OCI-LY7 (cell line): ENCODE data around the gene NEDD9.

ENCODE experiments used
- EZH2phosphoT487 ChIP-seq: fragments of 200-600 bp; sonication (generic); IDR thresholded peaks from 2 replicates; pipeline ENCODE4 v1.6.1; 2018; ENCODE audit warnings: low read depth, borderline replicate concordance, mild to moderate bottlenecking, mixed run types, antibody characterized with exemption, low read length, moderate library complexity, mixed read lengths
- TF ChIP-seq, protein P1 (sequence below): fragments of 200-600 bp; sonication (generic); conservative IDR thresholded peaks from 2 replicates; pipeline ENCODE4 v1.5.1; 2014; ENCODE audit warnings: mild to moderate bottlenecking, antibody characterized with exemption, low read length, moderate library complexity, mixed read lengths

DNA sequence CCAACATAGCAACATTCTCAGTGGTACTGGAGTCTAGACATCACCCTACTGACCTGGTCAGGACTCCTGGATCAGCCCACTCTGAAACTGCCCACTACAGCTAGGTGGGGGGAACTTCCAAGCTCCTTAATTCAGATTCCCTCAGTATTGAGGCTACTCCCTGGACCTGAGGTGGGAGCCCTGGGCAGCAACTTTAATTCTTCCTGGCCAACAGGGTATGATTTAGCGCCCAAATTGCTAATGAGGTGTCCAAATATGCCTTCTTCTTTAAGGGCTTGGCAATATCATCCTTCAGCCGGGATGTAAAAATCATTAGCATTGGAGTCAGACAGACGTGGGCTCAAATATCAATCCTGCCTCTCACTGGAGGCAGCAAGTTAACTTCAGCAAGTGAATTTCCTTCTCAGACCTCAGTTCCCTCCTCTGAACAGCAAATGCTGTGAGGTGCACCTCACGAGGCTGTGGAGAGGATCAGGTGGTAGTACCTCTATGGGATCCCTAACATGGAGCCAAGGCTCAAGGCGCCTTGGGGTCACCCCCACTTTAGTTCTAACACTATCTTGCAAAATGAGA lies 27.6 kb downstream of the NEDD9 start:
- TF ChIP-seq, protein P1, sequence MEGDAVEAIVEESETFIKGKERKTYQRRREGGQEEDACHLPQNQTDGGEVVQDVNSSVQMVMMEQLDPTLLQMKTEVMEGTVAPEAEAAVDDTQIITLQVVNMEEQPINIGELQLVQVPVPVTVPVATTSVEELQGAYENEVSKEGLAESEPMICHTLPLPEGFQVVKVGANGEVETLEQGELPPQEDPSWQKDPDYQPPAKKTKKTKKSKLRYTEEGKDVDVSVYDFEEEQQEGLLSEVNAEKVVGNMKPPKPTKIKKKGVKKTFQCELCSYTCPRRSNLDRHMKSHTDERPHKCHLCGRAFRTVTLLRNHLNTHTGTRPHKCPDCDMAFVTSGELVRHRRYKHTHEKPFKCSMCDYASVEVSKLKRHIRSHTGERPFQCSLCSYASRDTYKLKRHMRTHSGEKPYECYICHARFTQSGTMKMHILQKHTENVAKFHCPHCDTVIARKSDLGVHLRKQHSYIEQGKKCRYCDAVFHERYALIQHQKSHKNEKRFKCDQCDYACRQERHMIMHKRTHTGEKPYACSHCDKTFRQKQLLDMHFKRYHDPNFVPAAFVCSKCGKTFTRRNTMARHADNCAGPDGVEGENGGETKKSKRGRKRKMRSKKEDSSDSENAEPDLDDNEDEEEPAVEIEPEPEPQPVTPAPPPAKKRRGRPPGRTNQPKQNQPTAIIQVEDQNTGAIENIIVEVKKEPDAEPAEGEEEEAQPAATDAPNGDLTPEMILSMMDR, result no peak
- no peak for TF ChIP-seq EZH2phosphoT487
